Measurements from ENCODE around the gene PFKFB3. TPM values are rescaled to one million over a fixed set of nuclear protein-coding genes. Genes with fewer than 3 reads are reported as not detected.

PFKFB3 gene
- total and polyA plus RNA-seq, 2 of the 4 experiments (the other 2 are of a cell fraction), result 34.1 to 45.5 TPM

- Histone ChIP-seq H2AK5ac (ENCODE audit: low read depth, low read length) (peak overlapping the region; percentile 2; the same call in 1 of the 2 replicates), H3K27ac (ENCODE audit: insufficient read depth, low read length) (no peak overlapping the region), H3K79me1 (ENCODE audit: low read depth in 1 of 2, low read length in 2 of 2) (peaks cover 33 to 70% of the 10 kb centered on the region in 2 experiments), H4K5ac (ENCODE audit: low read depth, low read length) (no peak overlapping the region), H3K4me3 (ENCODE audit: insufficient read depth, low read depth, low read length) (no peak overlapping the region), H3K56ac (ENCODE audit: extremely low read depth, insufficient read depth, low read length) (no peak overlapping the region), H3K4ac (ENCODE audit: low read depth, low read length) (no peak overlapping the region), H2BK15ac (ENCODE audit: low read depth, low read length) (no peak overlapping the region), H2BK5ac (ENCODE audit: low read depth, low read length, poor library complexity, severe bottlenecking) (no peak overlapping the region), H2AK9ac (replicated peaks; ENCODE audit: low read depth, low read length, poor library complexity) (no peak overlapping the region), H3K36me3 (ENCODE audit: control insufficient read depth, insufficient read depth, low read length) (no peaks in the 10 kb centered on the region), H3K23ac (ENCODE audit: low read depth, low read length) (no peak overlapping the region), H2AFZ (replicated peaks; ENCODE audit: low read length, poor library complexity) (no peak overlapping the region), H4K8ac (ENCODE audit: low read depth in 2 of 2, low read length in 2 of 2) (no peak overlapping the region), H3K14ac (replicated peaks; ENCODE audit: low read depth, low read length) (no peak overlapping the region), H3K27me3 (ENCODE audit: control insufficient read depth, insufficient read depth, low read length) (no peaks in the 10 kb centered on the region), H4K91ac (ENCODE audit: insufficient read depth, low read depth, low read length) (no peak overlapping the region), H3K9me1 (ENCODE audit: insufficient read depth, low read length) (peaks cover 11% of the 10 kb centered on the region), H3K9ac (ENCODE audit: low read depth, low read length) (no peak overlapping the region), H4K20me1 (ENCODE audit: insufficient read depth, low read length) (peaks cover 18% of the 10 kb centered on the region), H2BK120ac (ENCODE audit: low read depth, low read length) (no peak overlapping the region), H3K4me1 (ENCODE audit: control insufficient read depth, insufficient read depth, low read length) (peaks cover 6% of the 10 kb centered on the region), H2BK20ac (ENCODE audit: low read depth, low read length) (no peak overlapping the region), H3K9me3 (ENCODE audit: control insufficient read depth, insufficient read depth, low read length) (no peaks in the 10 kb centered on the region), H3K18ac (ENCODE audit: low read depth, low read length) (no peak overlapping the region), H3K4me2 (ENCODE audit: low read depth, low read length) (no peak overlapping the region)
- intact Hi-C loops (cut with micrococcal nuclease), result no loop called here
- CTCF ChIA-PET, result interaction anchor here (0.6 kb wide), 1 partner anchor 62 kb away, joined by 3 read pairs; no protein-coding TSS in a partner anchor
- dilution Hi-C loops (cut with HindIII; ENCODE audit: low sequenced_read_pairs, unreplicated experiment), result no loop called here
- in situ Hi-C loops (cut with MboI; ENCODE audit: low sequenced_read_pairs), result no loop called here
- DNase-seq, result no peak
- BruUV-seq (replicated peaks), result no TSS peak
- no peak for ATAC-seq (ENCODE audit: low read depth)
- WGBS, 2 experiments (ENCODE audit: extremely low coverage in 2 of 2, insufficient read length in 1 of 2), result 96% methylated on average over 5 of the region's 9 CpGs; no CpG with 5 or more reads in 1 of the 2 experiments
- POLR2A ChIA-PET (ENCODE audit: unreplicated experiment), result no interaction called here
- TF ChIP-seq MXI1 (IDR thresholded peaks at IDR 0.05; ENCODE audit: borderline replicate concordance, low read depth, low read length) (no peak), CTCF (conservative IDR thresholded peaks at IDR 0.05; ENCODE audit: low read depth, low read length) (no peak)
Measured at GRCh38 chr10:6186894-6187256, 15.9 kb upstream of the PFKFB3 start.
